ENCODE measurements around the gene GPR171. TPM values are rescaled to one million over a fixed set of nuclear protein-coding genes. Genes with fewer than 3 reads are reported as not detected.

GPR171 gene
- total RNA-seq, 1 experiment from 2014 or later = not detected

GRCh38 chr3:151204530-151205402 is 1.8 kb upstream of the GPR171 start:
- H3K27ac ChIP-seq (ENCODE audit: low read depth, low read length, poor library complexity, severe bottlenecking) = no peak overlapping the region
- BruUV-seq (replicated peaks) = no TSS peak
- ChIA-PET CTCF (interaction anchor here (0.5 kb wide), 1 partner anchor 620 kb away, joined by 6 read pairs; no protein-coding TSS in a partner anchor), POLR2A (ENCODE audit: low non-redundant PET) (no interaction called here)
- no peaks in the 10 kb centered on the region for H3K9me3 ChIP-seq (ENCODE audit: low read depth, low read length, poor library complexity, severe bottlenecking)
- no peak for DNase-seq (ENCODE audit: low spot score)
- H3K4me3 ChIP-seq (ENCODE audit: low read depth, low read length, poor library complexity, severe bottlenecking) = no peak overlapping the region
- H3K36me3 ChIP-seq (ENCODE audit: insufficient read depth, low read length, poor library complexity, severe bottlenecking) = no peaks in the 10 kb centered on the region
- TF ChIP-seq CTCF (conservative IDR thresholded peaks at IDR 0.05; ENCODE audit: low read depth, low read length) = no peak
- no peak for TF ChIP-seq EZH2 (IDR thresholded peaks at IDR 0.05; ENCODE audit: borderline replicate concordance, low read depth, low read length, poor library complexity, severe bottlenecking)
- no peaks in the 10 kb centered on the region for H3K27me3 ChIP-seq (replicated peaks; ENCODE audit: insufficient read depth, low read depth, low read length, poor library complexity)
- H3K4me1 ChIP-seq (ENCODE audit: insufficient read depth, low read length, poor library complexity, severe bottlenecking) = no peaks in the 10 kb centered on the region
- intact Hi-C loops (cut with micrococcal nuclease; ENCODE audit: unreplicated experiment) = no loop called here

- ChIA-PET CTCF (no interaction called here), POLR2A (ENCODE audit: low non-redundant PET) (no interaction called here)
- no peak for DNase-seq (ENCODE audit: low spot score)
- Histone ChIP-seq H3K4me3 (ENCODE audit: low read depth, low read length, poor library complexity, severe bottlenecking) (no peak overlapping the region), H3K27me3 (replicated peaks; ENCODE audit: insufficient read depth, low read depth, low read length, poor library complexity) (no peaks in the 10 kb centered on the region), H3K27ac (ENCODE audit: low read depth, low read length, poor library complexity, severe bottlenecking) (no peak overlapping the region), H3K4me1 (ENCODE audit: insufficient read depth, low read length, poor library complexity, severe bottlenecking) (no peaks in the 10 kb centered on the region), H3K9me3 (ENCODE audit: low read depth, low read length, poor library complexity, severe bottlenecking) (no peaks in the 10 kb centered on the region), H3K36me3 (ENCODE audit: insufficient read depth, low read length, poor library complexity, severe bottlenecking) (no peaks in the 10 kb centered on the region)
- intact Hi-C loops (cut with micrococcal nuclease; ENCODE audit: unreplicated experiment) = no loop called here
- TF ChIP-seq CTCF (conservative IDR thresholded peaks at IDR 0.05; ENCODE audit: low read depth, low read length) (no peak), EZH2 (IDR thresholded peaks at IDR 0.05; ENCODE audit: borderline replicate concordance, low read depth, low read length, poor library complexity, severe bottlenecking) (no peak)
- BruUV-seq (replicated peaks) = no TSS peak
These were observed 1.8 kb downstream of the GPR171 start for GRCh38 chr3:151201051-151201730.

- no peaks in the 10 kb centered on the region for H3K9me3 ChIP-seq (ENCODE audit: low read depth, low read length, poor library complexity, severe bottlenecking)
- DNase-seq (ENCODE audit: low spot score) = no peak
- H3K27me3 ChIP-seq (replicated peaks; ENCODE audit: insufficient read depth, low read depth, low read length, poor library complexity) = no peaks in the 10 kb centered on the region
- intact Hi-C loops (cut with micrococcal nuclease; ENCODE audit: unreplicated experiment) = no loop called here
- no peak overlapping the region for H3K27ac ChIP-seq (ENCODE audit: low read depth, low read length, poor library complexity, severe bottlenecking)
- no peak overlapping the region for H3K4me3 ChIP-seq (ENCODE audit: low read depth, low read length, poor library complexity, severe bottlenecking)
- no peaks in the 10 kb centered on the region for H3K4me1 ChIP-seq (ENCODE audit: insufficient read depth, low read length, poor library complexity, severe bottlenecking)
- BruUV-seq (replicated peaks) = no TSS peak
- TF ChIP-seq CTCF (conservative IDR thresholded peaks at IDR 0.05; ENCODE audit: low read depth, low read length) (no peak), EZH2 (IDR thresholded peaks at IDR 0.05; ENCODE audit: borderline replicate concordance, low read depth, low read length, poor library complexity, severe bottlenecking) (no peak)
- ChIA-PET POLR2A (ENCODE audit: low non-redundant PET) (no interaction called here), CTCF (no interaction called here)
- H3K36me3 ChIP-seq (ENCODE audit: insufficient read depth, low read length, poor library complexity, severe bottlenecking) = no peaks in the 10 kb centered on the region
These were observed 2.4 kb downstream of the GPR171 start for GRCh38 chr3:151200586-151200985.

Measured in A673 (cell line).